ENCODE measurements around the gene SMYD3.

Gene SMYD3
- long read RNA-seq, partial matches to known transcripts: 2 of 8 reads
- long read RNA-seq, other reads (novel, unspliced or antisense): 6 of 8 reads

- DNase-seq (ENCODE audit: low read depth in 1 of 2, low spot score in 1 of 2): peak; percentile 67 to 71
- TF ChIP-seq POLR2AphosphoS5 (IDR thresholded peaks at IDR 0.05; ENCODE audit: low read depth) (peak; percentile 32; the same call in 1 of the 2 replicates), GABPA (IDR thresholded peaks at IDR 0.05; ENCODE audit: low read depth) (no peak), REST (IDR thresholded peaks at IDR 0.05; ENCODE audit: insufficient replicate concordance, low read depth) (peak; percentile 48)
- H3K27ac ChIP-seq (replicated peaks): peak within 1 kb of the TSS; percentile 53
- H3K27me3 ChIP-seq (ENCODE audit: insufficient read depth, poor library complexity, severe bottlenecking): no peaks in the 10 kb centered on the region
- H3K4me3 ChIP-seq (replicated peaks; ENCODE audit: insufficient read depth, low read length): peak within 1 kb of the TSS; percentile 97
Observed at GRCh38 chr1:246506674-246507481, at the start of gene SMYD3. Gene SMYD3 (minus strand): TSS chr1:246507279.

GRCh38 chr1:246554201-246554600, 47.1 kb upstream of the SMYD3 start:
- TF ChIP-seq POLR2AphosphoS5 (IDR thresholded peaks at IDR 0.05; ENCODE audit: low read depth) (no peak), REST (IDR thresholded peaks at IDR 0.05; ENCODE audit: insufficient replicate concordance, low read depth) (no peak), CTCF (IDR thresholded peaks at IDR 0.05; ENCODE audit: insufficient read depth, low read length) (no peak), GABPA (IDR thresholded peaks at IDR 0.05; ENCODE audit: low read depth) (no peak), SPI1 (IDR thresholded peaks at IDR 0.05; ENCODE audit: borderline replicate concordance, low read depth) (no peak)
- H3K4me3 ChIP-seq (replicated peaks; ENCODE audit: insufficient read depth, low read length): no peak overlapping the region

GRCh38 chr1:246552110-246552509, 45.0 kb upstream of the SMYD3 start:
- TF ChIP-seq REST (IDR thresholded peaks at IDR 0.05; ENCODE audit: insufficient replicate concordance, low read depth) (no peak), SPI1 (IDR thresholded peaks at IDR 0.05; ENCODE audit: borderline replicate concordance, low read depth) (no peak), POLR2AphosphoS5 (IDR thresholded peaks at IDR 0.05; ENCODE audit: low read depth) (no peak), CTCF (IDR thresholded peaks at IDR 0.05; ENCODE audit: insufficient read depth, low read length) (no peak), GABPA (IDR thresholded peaks at IDR 0.05; ENCODE audit: low read depth) (no peak)
- H3K4me3 ChIP-seq (replicated peaks; ENCODE audit: insufficient read depth, low read length): no peak overlapping the region
- no peak for DNase-seq (ENCODE audit: low read depth in 1 of 2, low spot score in 1 of 2)
- no peak overlapping the region for H3K27ac ChIP-seq (replicated peaks)
- no peaks in the 10 kb centered on the region for H3K27me3 ChIP-seq (ENCODE audit: insufficient read depth, poor library complexity, severe bottlenecking)

More at GRCh38 chr1:246554201-246554600, 47.1 kb upstream of the SMYD3 start:
- no peak for DNase-seq (ENCODE audit: low read depth in 1 of 2, low spot score in 1 of 2)
- Histone ChIP-seq H3K27me3 (ENCODE audit: insufficient read depth, poor library complexity, severe bottlenecking) (no peaks in the 10 kb centered on the region), H3K27ac (replicated peaks) (no peak overlapping the region)
